Gastroesophageal sphincter (tissue), 3 donors: ENCODE results near the gene CEBPE.

Source experiments
- POLR2AphosphoS5 ChIP-seq: sonication (generic); formaldehyde crosslinking; IDR thresholded peaks from one replicate; pipeline ENCODE4 v1.6.1; 2017; ENCODE audit warnings: antibody characterized with exemption
- TF ChIP-seq, protein P1 (sequence below), 4 experiments: fragments of 200-600 bp in 2 of 4; fragments of 450-650 bp in 2 of 4; sonication (generic) in 1 of 4; IDR thresholded peaks; one replicate each; pipeline ENCODE4 v1.5.1; 2017 to 2019; ENCODE audit warnings: antibody characterized with exemption in 4 of 4, mild to moderate bottlenecking in 2 of 4, moderate library complexity in 2 of 4

DNA sequence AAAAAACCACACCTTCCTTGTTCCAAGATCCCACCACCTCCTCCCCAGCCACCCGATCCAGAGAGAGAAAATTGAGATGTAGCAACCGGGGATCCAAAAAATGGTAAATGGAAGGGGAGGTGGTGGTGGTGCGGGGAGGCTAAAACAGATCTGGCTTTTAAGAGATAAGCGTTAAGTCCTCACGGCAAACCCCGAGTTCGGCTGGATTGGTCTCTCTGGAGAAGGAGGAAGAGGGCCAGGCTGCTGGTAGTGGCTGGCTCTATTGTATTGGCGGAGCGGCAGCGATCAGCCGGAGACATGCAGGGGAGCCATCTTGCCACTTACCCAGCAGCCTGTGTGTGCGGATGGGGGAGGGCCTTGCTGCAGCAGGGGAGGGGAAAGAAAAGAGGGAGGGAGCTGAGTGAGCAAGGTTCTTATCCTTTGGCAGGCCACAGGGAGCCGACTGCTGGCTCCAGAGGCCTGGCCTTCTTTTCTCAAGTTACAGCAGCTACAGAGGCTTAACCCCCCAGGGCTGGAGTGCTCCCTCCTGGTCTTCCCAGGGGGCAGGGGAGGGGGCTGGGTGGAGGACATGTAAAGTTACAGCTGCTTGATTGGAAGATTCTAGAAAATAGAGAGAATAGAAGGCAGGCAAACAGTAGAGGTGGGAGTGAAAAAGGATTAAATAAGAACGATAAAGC, 47.7 kb downstream of the CEBPE start:
- TF ChIP-seq, protein P1, sequence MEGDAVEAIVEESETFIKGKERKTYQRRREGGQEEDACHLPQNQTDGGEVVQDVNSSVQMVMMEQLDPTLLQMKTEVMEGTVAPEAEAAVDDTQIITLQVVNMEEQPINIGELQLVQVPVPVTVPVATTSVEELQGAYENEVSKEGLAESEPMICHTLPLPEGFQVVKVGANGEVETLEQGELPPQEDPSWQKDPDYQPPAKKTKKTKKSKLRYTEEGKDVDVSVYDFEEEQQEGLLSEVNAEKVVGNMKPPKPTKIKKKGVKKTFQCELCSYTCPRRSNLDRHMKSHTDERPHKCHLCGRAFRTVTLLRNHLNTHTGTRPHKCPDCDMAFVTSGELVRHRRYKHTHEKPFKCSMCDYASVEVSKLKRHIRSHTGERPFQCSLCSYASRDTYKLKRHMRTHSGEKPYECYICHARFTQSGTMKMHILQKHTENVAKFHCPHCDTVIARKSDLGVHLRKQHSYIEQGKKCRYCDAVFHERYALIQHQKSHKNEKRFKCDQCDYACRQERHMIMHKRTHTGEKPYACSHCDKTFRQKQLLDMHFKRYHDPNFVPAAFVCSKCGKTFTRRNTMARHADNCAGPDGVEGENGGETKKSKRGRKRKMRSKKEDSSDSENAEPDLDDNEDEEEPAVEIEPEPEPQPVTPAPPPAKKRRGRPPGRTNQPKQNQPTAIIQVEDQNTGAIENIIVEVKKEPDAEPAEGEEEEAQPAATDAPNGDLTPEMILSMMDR (IDR thresholded peaks at IDR 0.05): peak in 1 of 4 experiments; percentile 37
- TF ChIP-seq POLR2AphosphoS5: peak; percentile 70
